Fibroblast of lung (primary cell): Measurements from ENCODE around the gene TFAP2E. TPM values are rescaled to one million over a fixed set of nuclear protein-coding genes. Genes with fewer than 3 reads are reported as not detected.
A peak's percentile ranks its signal among the peaks of the same experiment; 100 is the strongest.

Experiments
- DNase-seq, 2 donors: peaks; one replicate each; pipeline versions ENCODE4 v3.0.0 to v3.0.0-alpha.2; 2010; ENCODE audit warnings: low read depth in 2 of 2
- H2AFZ ChIP-seq: 2 replicates; pipeline ENCODE4 v1.5.1; 2012; ENCODE audit warnings: low read length, control low read depth, inconsistent platforms
- H3K27ac ChIP-seq: 2 replicates; pipeline ENCODE4 v1.5.1; 2011; ENCODE audit warnings: low read length, control low read depth; ENCODE audit not compliant: insufficient read depth
- H3K27me3 ChIP-seq: 2 replicates; pipeline ENCODE4 v1.5.1; 2011; ENCODE audit warnings: mild to moderate bottlenecking, low read length; ENCODE audit not compliant: control insufficient read depth, insufficient read depth
- H3K36me3 ChIP-seq: 2 replicates; pipeline ENCODE4 v1.5.1; 2011; ENCODE audit warnings: low read length; ENCODE audit not compliant: control insufficient read depth, insufficient read depth
- H3K4me1 ChIP-seq: 2 replicates; pipeline ENCODE4 v1.5.1; 2011; ENCODE audit warnings: low read length; ENCODE audit not compliant: control insufficient read depth, insufficient read depth; ENCODE audit errors: extremely low read depth
- H3K4me2 ChIP-seq: 2 replicates; pipeline ENCODE4 v1.5.1; 2011; ENCODE audit warnings: low read length, control low read depth; ENCODE audit not compliant: insufficient read depth; ENCODE audit errors: extremely low read depth
- H3K4me3 ChIP-seq, 4 experiments: fragments of 200-600 bp in 1 of 4; sonication (generic) in 1 of 4; replicated peaks in 1 of 4; 2 replicates each; pipeline ENCODE4 v1.5.1; 2011 to 2016; ENCODE audit warnings: low read length in 4 of 4, low read depth in 3 of 4, mild to moderate bottlenecking in 3 of 4, control low read depth in 2 of 4, inconsistent platforms in 1 of 4, mixed read lengths in 1 of 4; ENCODE audit not compliant: insufficient read depth in 1 of 4; ENCODE audit errors: control extremely low read depth in 1 of 4
- H3K79me2 ChIP-seq: 2 replicates; pipeline ENCODE4 v1.5.1; 2012; ENCODE audit warnings: mild to moderate bottlenecking, low read length, inconsistent platforms; ENCODE audit not compliant: control insufficient read depth, insufficient read depth
- H3K9ac ChIP-seq: 2 replicates; pipeline ENCODE4 v1.5.1; 2011; ENCODE audit warnings: mild to moderate bottlenecking, low read length, control low read depth; ENCODE audit not compliant: insufficient read depth
- H3K9me3 ChIP-seq: 2 replicates; pipeline ENCODE4 v1.5.1; 2012; ENCODE audit warnings: low read depth, low read length; ENCODE audit not compliant: control insufficient read depth, insufficient read depth
- H4K20me1 ChIP-seq: 2 replicates; pipeline ENCODE4 v1.5.1; 2011; ENCODE audit warnings: low read length; ENCODE audit not compliant: control insufficient read depth, insufficient read depth; ENCODE audit errors: extremely low read depth
- EZH2 ChIP-seq: IDR thresholded peaks from 2 replicates; pipeline ENCODE4 v1.5.1; 2012; ENCODE audit warnings: low read length, control low read depth, mild to moderate bottlenecking; ENCODE audit errors: missing control alignments
- polyA plus RNA-seq, 2 donors: library from polyadenylated mRNA; depleted of rRNA in 1 of 2; stranded (reverse) in 1 of 2; unstranded in 1 of 2; fragments of >200 nt; gene quantifications; 2 replicates each; pipeline ENCODE4 v1.2.1, GENCODE V29; 2011 to 2012; ENCODE audit warnings: missing spikeins in 1 of 2
- total RNA-seq: library from RNA; depleted of rRNA; stranded (reverse); fragments of >200 nt; gene quantifications from 2 replicates; pipeline ENCODE4 v1.2.1, GENCODE V29; 2014
- TF ChIP-seq, protein P1 (sequence below), 2 donors: IDR thresholded peaks in 1 of 2; conservative IDR thresholded peaks in 1 of 2; 1 replicate in 1 of 2; 2 replicates in 1 of 2; pipeline ENCODE4 v1.5.1; 2011 to 2012; ENCODE audit warnings: low read length in 2 of 2, control low read depth in 1 of 2, inconsistent platforms in 1 of 2, low read depth in 1 of 2, mild to moderate bottlenecking in 1 of 2

The TFAP2E gene
- total and polyA plus RNA-seq, 2 donors (not counting 1 experiment from before 2014, with no cell fraction given), result 0.17 to 0.83 TPM

DNA sequence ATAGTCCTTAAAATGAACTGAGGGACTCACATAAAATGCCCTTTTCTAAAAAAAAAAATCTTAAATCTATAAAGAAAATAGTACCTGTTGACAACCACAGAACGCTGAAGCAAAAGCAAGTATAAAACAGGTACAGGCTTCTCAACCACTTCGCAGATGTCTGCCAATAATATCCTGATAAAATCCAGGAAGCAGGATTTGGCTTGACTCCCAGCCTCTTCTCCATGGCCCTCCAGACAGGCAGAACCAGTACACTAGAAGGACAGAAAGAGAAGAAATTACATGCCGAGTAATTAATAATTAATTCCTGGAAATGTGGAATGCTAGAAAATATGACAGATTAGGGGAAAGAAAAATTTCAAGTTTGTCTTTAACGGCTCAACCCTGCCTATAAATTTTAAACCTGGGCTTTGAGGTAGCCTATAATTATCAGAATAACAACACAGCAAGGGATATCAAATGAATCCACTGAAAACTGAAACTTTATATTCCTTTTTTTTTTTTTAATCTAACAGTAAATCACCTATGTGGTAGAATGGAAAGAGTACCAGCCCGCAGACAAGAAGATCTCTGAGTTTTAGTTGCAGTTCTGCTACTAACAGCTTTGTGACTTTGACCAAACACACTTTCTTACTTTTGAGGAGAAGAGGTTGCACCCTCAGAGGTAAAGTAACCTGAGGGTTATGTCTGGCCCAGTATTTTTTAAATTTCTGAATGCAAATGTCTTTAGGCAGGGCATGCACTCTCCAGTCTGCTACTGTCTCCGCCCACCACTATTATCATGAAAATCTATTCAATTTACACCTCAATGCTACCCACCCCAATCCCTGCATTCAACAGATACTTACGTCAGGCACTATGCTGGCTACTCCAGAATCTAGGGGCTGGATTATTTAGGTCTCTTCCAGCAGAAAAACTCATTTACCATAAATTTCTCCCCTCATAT, 18.6 kb upstream of the TFAP2E start:
- H3K36me3 ChIP-seq, result no peaks in the 10 kb centered on the region
- peak overlapping the region; percentile 33 for H3K4me2 ChIP-seq
- no peak overlapping the region for H3K9ac ChIP-seq
- H3K4me3 ChIP-seq, result no peak overlapping the region
- no peaks in the 10 kb centered on the region for H4K20me1 ChIP-seq
- no peaks in the 10 kb centered on the region for H3K27me3 ChIP-seq
- TF ChIP-seq, protein P1, sequence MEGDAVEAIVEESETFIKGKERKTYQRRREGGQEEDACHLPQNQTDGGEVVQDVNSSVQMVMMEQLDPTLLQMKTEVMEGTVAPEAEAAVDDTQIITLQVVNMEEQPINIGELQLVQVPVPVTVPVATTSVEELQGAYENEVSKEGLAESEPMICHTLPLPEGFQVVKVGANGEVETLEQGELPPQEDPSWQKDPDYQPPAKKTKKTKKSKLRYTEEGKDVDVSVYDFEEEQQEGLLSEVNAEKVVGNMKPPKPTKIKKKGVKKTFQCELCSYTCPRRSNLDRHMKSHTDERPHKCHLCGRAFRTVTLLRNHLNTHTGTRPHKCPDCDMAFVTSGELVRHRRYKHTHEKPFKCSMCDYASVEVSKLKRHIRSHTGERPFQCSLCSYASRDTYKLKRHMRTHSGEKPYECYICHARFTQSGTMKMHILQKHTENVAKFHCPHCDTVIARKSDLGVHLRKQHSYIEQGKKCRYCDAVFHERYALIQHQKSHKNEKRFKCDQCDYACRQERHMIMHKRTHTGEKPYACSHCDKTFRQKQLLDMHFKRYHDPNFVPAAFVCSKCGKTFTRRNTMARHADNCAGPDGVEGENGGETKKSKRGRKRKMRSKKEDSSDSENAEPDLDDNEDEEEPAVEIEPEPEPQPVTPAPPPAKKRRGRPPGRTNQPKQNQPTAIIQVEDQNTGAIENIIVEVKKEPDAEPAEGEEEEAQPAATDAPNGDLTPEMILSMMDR (conservative IDR thresholded peaks at IDR 0.05 in 1 of 2, IDR thresholded peaks at IDR 0.05 in 1 of 2; ENCODE audit: low read depth in 1 of 2, low read length in 2 of 2), result no peak
- TF ChIP-seq EZH2, result no peak
- no peak overlapping the region for H3K27ac ChIP-seq
- peaks cover 18% of the 10 kb centered on the region for H3K79me2 ChIP-seq
- no peak for DNase-seq
- H3K4me1 ChIP-seq, result peaks cover 7% of the 10 kb centered on the region
- H3K9me3 ChIP-seq, result no peaks in the 10 kb centered on the region
- no peak overlapping the region for H2AFZ ChIP-seq

DNA sequence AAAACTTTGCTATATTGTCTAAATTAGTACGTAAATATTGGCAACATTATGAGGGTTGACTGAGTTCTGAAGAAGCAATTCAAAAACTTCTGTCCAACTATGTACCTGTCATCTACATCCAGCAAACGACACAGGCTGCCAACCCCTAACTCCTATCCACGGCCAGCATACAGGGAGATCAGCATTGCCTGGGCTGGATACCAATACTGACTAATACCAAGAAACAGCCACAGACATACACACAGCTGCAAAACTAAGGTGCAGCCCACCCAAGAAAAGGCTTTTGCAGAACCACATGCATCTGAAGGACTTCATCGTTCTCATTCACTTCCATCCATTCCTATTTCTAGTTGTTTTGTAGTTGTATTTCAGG, 17.9 kb upstream of the TFAP2E start:
- Histone ChIP-seq H3K27me3 (no peaks in the 10 kb centered on the region), H3K9me3 (no peaks in the 10 kb centered on the region), H3K9ac (no peak overlapping the region), H4K20me1 (no peaks in the 10 kb centered on the region), H3K4me1 (peaks cover 7% of the 10 kb centered on the region), H3K27ac (no peak overlapping the region), H3K36me3 (peaks cover 2% of the 10 kb centered on the region), H3K4me3 (peak overlapping the region in 2 of 4 experiments; percentile 8 to 97), H3K4me2 (peak overlapping the region; percentile 33), H3K79me2 (peaks cover 18% of the 10 kb centered on the region), H2AFZ (no peak overlapping the region)
- no peak for DNase-seq
- no peak for TF ChIP-seq EZH2
- TF ChIP-seq, protein P1 (conservative IDR thresholded peaks at IDR 0.05 in 1 of 2, IDR thresholded peaks at IDR 0.05 in 1 of 2; ENCODE audit: low read depth in 1 of 2, low read length in 2 of 2), result no peak

DNA sequence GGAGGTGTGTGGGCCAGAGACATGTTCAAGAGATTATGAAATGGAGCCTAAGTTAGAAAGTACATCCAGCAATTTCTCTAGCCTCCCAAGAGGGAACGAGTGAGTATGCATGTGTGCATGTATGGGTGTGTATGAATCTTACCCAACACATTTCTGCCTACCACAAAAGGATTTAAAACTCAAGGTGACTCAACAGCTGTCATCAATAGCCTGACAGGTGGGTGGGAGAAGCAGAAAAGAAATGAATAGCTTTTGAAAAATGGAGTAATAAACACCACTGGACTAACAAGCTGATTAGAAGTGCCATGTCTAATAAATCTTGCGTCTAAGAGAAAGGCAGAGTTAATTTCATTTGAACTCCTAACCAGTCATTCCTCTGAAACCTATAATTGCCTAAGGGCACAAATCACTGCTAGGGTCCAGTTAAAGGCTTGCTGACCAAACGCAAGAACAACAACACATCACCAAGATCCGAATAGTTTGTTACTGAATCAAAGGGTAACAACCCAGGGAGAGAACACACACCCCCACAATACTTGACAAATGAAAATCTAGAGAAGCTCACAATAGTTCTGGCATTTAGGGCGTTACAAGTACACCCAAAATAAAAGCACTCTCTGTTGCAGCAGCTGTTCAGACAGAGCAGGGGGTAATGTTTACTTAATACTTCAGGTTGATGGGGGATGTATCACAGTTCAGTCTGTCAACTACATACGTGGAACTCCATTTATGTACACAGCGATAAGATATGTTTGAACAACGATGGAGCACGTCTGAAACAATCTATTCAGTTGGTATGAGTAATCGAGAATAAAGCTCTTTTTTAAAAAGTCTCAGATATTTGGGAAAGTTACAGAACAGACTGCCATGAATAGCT, 17.3 kb upstream of the TFAP2E start:
- peak overlapping the region; percentile 93 for H3K4me2 ChIP-seq
- H3K27ac ChIP-seq, result no peak overlapping the region
- no peaks in the 10 kb centered on the region for H4K20me1 ChIP-seq
- H3K36me3 ChIP-seq, result peaks cover 2% of the 10 kb centered on the region
- peak in 1 of 2 donors; percentile 80 for DNase-seq
- no peaks in the 10 kb centered on the region for H3K9me3 ChIP-seq
- TF ChIP-seq EZH2, result no peak
- TF ChIP-seq, protein P1 (conservative IDR thresholded peaks at IDR 0.05 in 1 of 2, IDR thresholded peaks at IDR 0.05 in 1 of 2; ENCODE audit: low read depth in 1 of 2, low read length in 2 of 2), result no peak
- peaks cover 7% of the 10 kb centered on the region for H3K4me1 ChIP-seq
- no peak overlapping the region for H3K9ac ChIP-seq
- H2AFZ ChIP-seq, result no peak overlapping the region
- H3K27me3 ChIP-seq, result no peaks in the 10 kb centered on the region
- peak overlapping the region; percentile 83 to 97 (median 92) for H3K4me3 ChIP-seq
- H3K79me2 ChIP-seq, result peaks cover 18% of the 10 kb centered on the region
